HCT116 (cell line): ENCODE results near the gene PDE1C. TPM values are rescaled to one million over a fixed set of nuclear protein-coding genes. Genes with fewer than 3 reads are reported as not detected.

Experiments
- ATAC-seq: fragments of 200-7000 bp; cut with Tn5 transposase; 2 replicates; pipeline ENCODE4 v1.9.1; 2020; ENCODE audit warnings: mild to moderate bottlenecking, moderate library complexity
- BruUV-seq: library from RNA; stranded (reverse); fragments of 400-500 nt; replicated peaks from 2 replicates; lab custom pipeline; 2021; lab: Mats Ljungman, UMichigan
- CTCF ChIA-PET: fragments of 300-600 bp; sonication (Branson Sonifier 250); formaldehyde crosslinking; loops from one replicate; lab custom pipeline; 2021; ENCODE audit warnings: antibody characterized with exemption; lab: Charles Lee
- POLR2A ChIA-PET: fragments of 300-600, 350-600 bp; sonication (Branson Sonifier 250); formaldehyde crosslinking; loops from one replicate; lab custom pipeline; 2021; ENCODE audit warnings: antibody characterized with exemption; lab: Charles Lee
- RAD21 ChIA-PET, 2 experiments: fragments of 300-600 bp; sonication (Branson Sonifier 250); formaldehyde crosslinking; loops; one replicate each; lab custom pipeline; 2023; ENCODE audit warnings: low total read pairs in 2 of 2; ENCODE audit not compliant: uncharacterized antibody in 2 of 2, unreplicated experiment in 2 of 2, low non-redundant PET in 1 of 2; lab: Charles Lee
- DNase-seq: peaks from one replicate; pipeline ENCODE4 v3.0.0-alpha.2; 2010; ENCODE audit warnings: low read depth, low spot score
- H2AFZ ChIP-seq: fragments of 200-600 bp; shearing (Covaris generic), sonication (generic); 2 replicates; pipeline ENCODE4 v1.6.1; 2017; ENCODE audit warnings: low read depth, mixed run types, mixed read lengths, antibody characterized with exemption, low read length; ENCODE audit not compliant: poor library complexity, severe bottlenecking
- H3K27ac ChIP-seq: 2 replicates; pipeline ENCODE4 v1.5.1; 2012; ENCODE audit warnings: low read depth, low read length
- H3K27me3 ChIP-seq: fragments of 200-600 bp; sonication (generic); 2 replicates; pipeline ENCODE4 v1.6.1; 2016; ENCODE audit warnings: mixed run types, low read length, mixed read lengths; ENCODE audit not compliant: insufficient read depth
- H3K36me3 ChIP-seq, 2 experiments: fragments of 200-500 bp in 1 of 2; fragments of 200-600 bp in 1 of 2; sonication (Bioruptor generic) in 1 of 2; sonication (generic) in 1 of 2; 2 replicates each; pipeline versions ENCODE4 v1.5.1 to v1.6.1; 2014 to 2016; ENCODE audit warnings: low read length in 2 of 2, inconsistent platforms in 1 of 2, mixed read lengths in 1 of 2, mixed run types in 1 of 2; ENCODE audit not compliant: insufficient read depth in 2 of 2, control insufficient read depth in 1 of 2
- H3K4me1 ChIP-seq, 2 experiments: fragments of 200-600 bp in 1 of 2; sonication (generic) in 1 of 2; 2 replicates each; pipeline versions ENCODE4 v1.5.1 to v1.6.1; 2012 to 2017; ENCODE audit warnings: low read length in 2 of 2, inconsistent platforms in 1 of 2, mild to moderate bottlenecking in 1 of 2, mixed read lengths in 1 of 2, mixed run types in 1 of 2, moderate library complexity in 1 of 2; ENCODE audit not compliant: insufficient read depth in 2 of 2, control insufficient read depth in 1 of 2
- H3K4me2 ChIP-seq: fragments of 200-600 bp; sonication (generic); 2 replicates; pipeline ENCODE4 v1.6.1; 2017; ENCODE audit warnings: mixed run types, low read length, mixed read lengths
- H3K4me3 ChIP-seq, 2 experiments: fragments of 200-600 bp in 1 of 2; sonication (generic) in 1 of 2; replicated peaks in 1 of 2; 2 replicates each; pipeline ENCODE4 v1.5.1; 2011 to 2016; ENCODE audit warnings: low read length in 2 of 2, control low read depth in 1 of 2, low read depth in 1 of 2, mild to moderate bottlenecking in 1 of 2, mixed read lengths in 1 of 2, mixed run types in 1 of 2
- H3K79me2 ChIP-seq: fragments of 200-600 bp; sonication (generic); 2 replicates; pipeline ENCODE4 v1.6.1; 2017; ENCODE audit warnings: mild to moderate bottlenecking, mixed run types, low read length, moderate library complexity, mixed read lengths; ENCODE audit not compliant: insufficient read depth
- H3K9ac ChIP-seq: fragments of 200-600 bp; sonication (generic); 2 replicates; pipeline ENCODE4 v1.6.1; 2016; ENCODE audit warnings: low read length, mixed read lengths
- H3K9me2 ChIP-seq: fragments of 200-600 bp; sonication (generic), shearing (Covaris generic); 2 replicates; pipeline ENCODE4 v1.6.1; 2017; ENCODE audit warnings: mixed run types, mild to moderate bottlenecking, moderate library complexity; ENCODE audit not compliant: insufficient read depth
- H3K9me3 ChIP-seq, 2 experiments: fragments of 200-500 bp in 1 of 2; fragments of 200-600 bp in 1 of 2; sonication (Bioruptor generic) in 1 of 2; sonication (generic) in 1 of 2; 2 replicates each; pipeline ENCODE4 v1.6.1; 2014 to 2017; ENCODE audit warnings: low read length in 2 of 2, mixed read lengths in 2 of 2, inconsistent platforms in 1 of 2, low read depth in 1 of 2, mild to moderate bottlenecking in 1 of 2, mixed run types in 1 of 2, moderate library complexity in 1 of 2; ENCODE audit not compliant: control insufficient read depth in 1 of 2, insufficient read depth in 1 of 2
- H4K20me1 ChIP-seq: fragments of 200-600 bp; sonication (generic), shearing (Covaris generic); 2 replicates; pipeline ENCODE4 v1.6.1; 2017; ENCODE audit warnings: mixed run types, mild to moderate bottlenecking, moderate library complexity; ENCODE audit not compliant: insufficient read depth
- CBX3 ChIP-seq: IDR thresholded peaks from 2 replicates; pipeline ENCODE4 v1.6.1; 2012; ENCODE audit warnings: low read depth
- EGR1 ChIP-seq: IDR thresholded peaks from 2 replicates; pipeline ENCODE4 v1.6.1; 2012; ENCODE audit warnings: low read depth
- ELF1 ChIP-seq: IDR thresholded peaks from 2 replicates; pipeline ENCODE4 v1.6.1; 2012; ENCODE audit warnings: low read depth, borderline replicate concordance
- EZH2 ChIP-seq: fragments of 200-600 bp; sonication (generic); IDR thresholded peaks from 2 replicates; pipeline ENCODE4 v1.6.1; 2017; ENCODE audit warnings: antibody characterized with exemption, mixed run types
- EZH2phosphoT487 ChIP-seq: fragments of 200-600 bp; IDR thresholded peaks from 2 replicates; pipeline ENCODE4 v1.6.1; 2018; ENCODE audit warnings: antibody characterized with exemption, borderline replicate concordance
- FOSL1 ChIP-seq: IDR thresholded peaks from 2 replicates; pipeline ENCODE4 v1.6.1; 2012; ENCODE audit warnings: low read depth
- JUND ChIP-seq: IDR thresholded peaks from 2 replicates; pipeline ENCODE4 v1.6.1; 2012
- POLR2A ChIP-seq: IDR thresholded peaks from 2 replicates; pipeline ENCODE4 v1.7.0; 2011; ENCODE audit warnings: borderline replicate concordance; ENCODE audit not compliant: insufficient read depth, insufficient read length; ENCODE audit errors: extremely low read depth
- POLR2AphosphoS5 ChIP-seq: IDR thresholded peaks from 2 replicates; pipeline ENCODE4 v1.6.1; 2011; ENCODE audit warnings: mild to moderate bottlenecking, low read depth, low read length, moderate library complexity
- RAD21 ChIP-seq: IDR thresholded peaks from 2 replicates; pipeline ENCODE4 v1.6.1; 2012; ENCODE audit warnings: low read depth, mild to moderate bottlenecking
- SIN3A ChIP-seq: IDR thresholded peaks from 2 replicates; pipeline ENCODE4 v1.6.1; 2012; ENCODE audit warnings: low read depth
- SP1 ChIP-seq: IDR thresholded peaks from 2 replicates; pipeline ENCODE4 v1.6.1; 2012; ENCODE audit warnings: low read depth
- SRF ChIP-seq: IDR thresholded peaks from 2 replicates; pipeline ENCODE4 v1.6.1; 2012; ENCODE audit warnings: low read depth
- YY1 ChIP-seq: IDR thresholded peaks from 2 replicates; pipeline ENCODE4 v1.6.1; 2011; ENCODE audit warnings: low read length, low read depth, moderate library complexity, mild to moderate bottlenecking; ENCODE audit not compliant: insufficient replicate concordance; ENCODE audit errors: extremely low read depth
- ZFX ChIP-seq: fragments of 450-650 bp; IDR thresholded peaks from 2 replicates; pipeline ENCODE4 v1.6.1; 2017
- ZNF274 ChIP-seq: fragments of 200-500 bp; sonication (Bioruptor generic); IDR thresholded peaks from 2 replicates; pipeline ENCODE4 v1.6.1; 2014; ENCODE audit warnings: mild to moderate bottlenecking, low read depth, low read length, inconsistent platforms
- intact Hi-C: fragments of 100-400 bp; cut with micrococcal nuclease; formaldehyde crosslinking; loops from 2 replicates; pipeline ENCODE4 v1.10.0; 2022
- total RNA-seq: library from RNA; stranded (reverse); gene quantifications from one replicate; pipeline ENCODE4 v1.2.1, GENCODE V29; 2021; ENCODE audit not compliant: unreplicated experiment
- TF ChIP-seq, protein P1 (sequence below): IDR thresholded peaks from 2 replicates; pipeline ENCODE4 v1.6.1; 2011; ENCODE audit warnings: mild to moderate bottlenecking, low read length, moderate library complexity; ENCODE audit not compliant: insufficient replicate concordance; ENCODE audit errors: extremely low read depth
- TF ChIP-seq, protein P2 (sequence below): IDR thresholded peaks from 2 replicates; pipeline ENCODE4 v1.6.1; 2012
- TF ChIP-seq, protein P3 (sequence below), 3 experiments: fragments of 200-600 bp in 1 of 3; sonication (generic) in 1 of 3; IDR thresholded peaks in 2 of 3; conservative IDR thresholded peaks in 1 of 3; 2 replicates each; pipeline ENCODE4 v1.5.1; 2012 to 2017; ENCODE audit warnings: low read depth in 2 of 3, low read length in 2 of 3, antibody characterized with exemption in 1 of 3, borderline replicate concordance in 1 of 3, control low read depth in 1 of 3, mild to moderate bottlenecking in 1 of 3, mixed read lengths in 1 of 3, mixed run types in 1 of 3, moderate library complexity in 1 of 3; ENCODE audit not compliant: insufficient read depth in 1 of 3
- TF ChIP-seq, protein P4 (sequence below): IDR thresholded peaks from 2 replicates; pipeline ENCODE4 v1.6.1; 2012; ENCODE audit warnings: low read depth

Gene PDE1C
- total RNA-seq, 1 experiment from 2014 or later, result 0.17 TPM

DNA sequence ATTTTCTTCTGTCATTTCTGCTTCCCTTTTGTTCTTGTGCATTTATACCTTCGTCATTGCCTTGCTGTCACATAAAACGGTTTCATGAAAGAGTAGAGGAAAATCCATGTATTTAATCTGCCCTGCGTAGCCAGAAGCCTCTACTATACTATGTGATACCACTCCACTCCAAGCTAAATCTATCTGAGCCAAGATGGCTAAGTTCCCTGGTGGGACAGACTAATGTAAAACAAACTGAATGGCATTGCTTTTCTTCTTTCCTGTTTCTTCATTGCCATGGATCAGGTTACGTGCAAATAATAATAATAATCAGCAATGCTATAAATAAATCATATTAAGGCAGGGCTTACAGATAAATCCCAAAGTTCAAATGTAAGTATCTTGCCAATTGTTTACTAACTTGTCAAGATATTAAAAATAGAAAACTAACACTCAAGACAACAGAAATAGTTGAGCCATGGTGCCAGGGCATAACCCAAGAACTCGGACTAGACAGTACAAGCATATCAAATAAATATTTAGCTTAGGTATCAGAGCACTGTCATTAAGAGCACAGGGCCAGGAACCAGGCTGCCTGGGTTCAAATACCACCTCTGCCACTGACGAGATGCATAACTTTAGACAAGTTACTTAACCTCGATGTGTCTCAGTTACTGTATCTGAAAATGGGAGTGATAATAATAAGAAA is 151.4 kb downstream of the PDE1C start:
- H3K9me2 ChIP-seq, result no peaks in the 10 kb centered on the region
- ChIA-PET POLR2A (no interaction called here), RAD21 (no interaction called here), CTCF (no interaction called here)
- no peak for ATAC-seq
- no peak overlapping the region for H2AFZ ChIP-seq
- H3K79me2 ChIP-seq, result no peaks in the 10 kb centered on the region
- no peaks in the 10 kb centered on the region for H4K20me1 ChIP-seq
- no peaks in the 10 kb centered on the region for H3K9me3 ChIP-seq
- no peak overlapping the region for H3K4me3 ChIP-seq
- intact Hi-C loops, result no loop called here
- H3K27me3 ChIP-seq, result 0 out of 2 replicates have a peak, but pooled peaks cover 5% of the 10 kb centered on the region
- BruUV-seq, result no TSS peak
- no peak overlapping the region for H3K4me2 ChIP-seq
- H3K27ac ChIP-seq, result no peak overlapping the region
- DNase-seq, result no peak
- H3K36me3 ChIP-seq, result no peaks in the 10 kb centered on the region
- no peaks in the 10 kb centered on the region for H3K4me1 ChIP-seq
- H3K9ac ChIP-seq, result no peak overlapping the region
- TF ChIP-seq RAD21, result no peak
- TF ChIP-seq EZH2, result no peak
- TF ChIP-seq CBX3, result no peak
- TF ChIP-seq ZFX, result no peak
- TF ChIP-seq, protein P1, sequence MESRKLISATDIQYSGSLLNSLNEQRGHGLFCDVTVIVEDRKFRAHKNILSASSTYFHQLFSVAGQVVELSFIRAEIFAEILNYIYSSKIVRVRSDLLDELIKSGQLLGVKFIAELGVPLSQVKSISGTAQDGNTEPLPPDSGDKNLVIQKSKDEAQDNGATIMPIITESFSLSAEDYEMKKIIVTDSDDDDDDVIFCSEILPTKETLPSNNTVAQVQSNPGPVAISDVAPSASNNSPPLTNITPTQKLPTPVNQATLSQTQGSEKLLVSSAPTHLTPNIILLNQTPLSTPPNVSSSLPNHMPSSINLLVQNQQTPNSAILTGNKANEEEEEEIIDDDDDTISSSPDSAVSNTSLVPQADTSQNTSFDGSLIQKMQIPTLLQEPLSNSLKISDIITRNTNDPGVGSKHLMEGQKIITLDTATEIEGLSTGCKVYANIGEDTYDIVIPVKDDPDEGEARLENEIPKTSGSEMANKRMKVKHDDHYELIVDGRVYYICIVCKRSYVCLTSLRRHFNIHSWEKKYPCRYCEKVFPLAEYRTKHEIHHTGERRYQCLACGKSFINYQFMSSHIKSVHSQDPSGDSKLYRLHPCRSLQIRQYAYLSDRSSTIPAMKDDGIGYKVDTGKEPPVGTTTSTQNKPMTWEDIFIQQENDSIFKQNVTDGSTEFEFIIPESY, result no peak
- TF ChIP-seq ELF1, result no peak
- no peak for TF ChIP-seq POLR2A
- TF ChIP-seq POLR2AphosphoS5, result no peak
- TF ChIP-seq, protein P2, sequence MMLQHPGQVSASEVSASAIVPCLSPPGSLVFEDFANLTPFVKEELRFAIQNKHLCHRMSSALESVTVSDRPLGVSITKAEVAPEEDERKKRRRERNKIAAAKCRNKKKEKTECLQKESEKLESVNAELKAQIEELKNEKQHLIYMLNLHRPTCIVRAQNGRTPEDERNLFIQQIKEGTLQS, result no peak
- TF ChIP-seq EGR1, result no peak
- no peak for TF ChIP-seq SP1
- no peak for TF ChIP-seq FOSL1
- no peak for TF ChIP-seq EZH2phosphoT487
- no peak for TF ChIP-seq SRF
- TF ChIP-seq ZNF274, result no peak
- no peak for TF ChIP-seq JUND
- no peak for TF ChIP-seq SIN3A
- no peak for TF ChIP-seq YY1
- TF ChIP-seq, protein P3, sequence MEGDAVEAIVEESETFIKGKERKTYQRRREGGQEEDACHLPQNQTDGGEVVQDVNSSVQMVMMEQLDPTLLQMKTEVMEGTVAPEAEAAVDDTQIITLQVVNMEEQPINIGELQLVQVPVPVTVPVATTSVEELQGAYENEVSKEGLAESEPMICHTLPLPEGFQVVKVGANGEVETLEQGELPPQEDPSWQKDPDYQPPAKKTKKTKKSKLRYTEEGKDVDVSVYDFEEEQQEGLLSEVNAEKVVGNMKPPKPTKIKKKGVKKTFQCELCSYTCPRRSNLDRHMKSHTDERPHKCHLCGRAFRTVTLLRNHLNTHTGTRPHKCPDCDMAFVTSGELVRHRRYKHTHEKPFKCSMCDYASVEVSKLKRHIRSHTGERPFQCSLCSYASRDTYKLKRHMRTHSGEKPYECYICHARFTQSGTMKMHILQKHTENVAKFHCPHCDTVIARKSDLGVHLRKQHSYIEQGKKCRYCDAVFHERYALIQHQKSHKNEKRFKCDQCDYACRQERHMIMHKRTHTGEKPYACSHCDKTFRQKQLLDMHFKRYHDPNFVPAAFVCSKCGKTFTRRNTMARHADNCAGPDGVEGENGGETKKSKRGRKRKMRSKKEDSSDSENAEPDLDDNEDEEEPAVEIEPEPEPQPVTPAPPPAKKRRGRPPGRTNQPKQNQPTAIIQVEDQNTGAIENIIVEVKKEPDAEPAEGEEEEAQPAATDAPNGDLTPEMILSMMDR (IDR thresholded peaks at IDR 0.05 in 2 of 3, conservative IDR thresholded peaks at IDR 0.05 in 1 of 3; ENCODE audit: borderline replicate concordance in 1 of 3, insufficient read depth in 1 of 3, low read depth in 2 of 3, low read length in 2 of 3), result no peak
- TF ChIP-seq, protein P4, sequence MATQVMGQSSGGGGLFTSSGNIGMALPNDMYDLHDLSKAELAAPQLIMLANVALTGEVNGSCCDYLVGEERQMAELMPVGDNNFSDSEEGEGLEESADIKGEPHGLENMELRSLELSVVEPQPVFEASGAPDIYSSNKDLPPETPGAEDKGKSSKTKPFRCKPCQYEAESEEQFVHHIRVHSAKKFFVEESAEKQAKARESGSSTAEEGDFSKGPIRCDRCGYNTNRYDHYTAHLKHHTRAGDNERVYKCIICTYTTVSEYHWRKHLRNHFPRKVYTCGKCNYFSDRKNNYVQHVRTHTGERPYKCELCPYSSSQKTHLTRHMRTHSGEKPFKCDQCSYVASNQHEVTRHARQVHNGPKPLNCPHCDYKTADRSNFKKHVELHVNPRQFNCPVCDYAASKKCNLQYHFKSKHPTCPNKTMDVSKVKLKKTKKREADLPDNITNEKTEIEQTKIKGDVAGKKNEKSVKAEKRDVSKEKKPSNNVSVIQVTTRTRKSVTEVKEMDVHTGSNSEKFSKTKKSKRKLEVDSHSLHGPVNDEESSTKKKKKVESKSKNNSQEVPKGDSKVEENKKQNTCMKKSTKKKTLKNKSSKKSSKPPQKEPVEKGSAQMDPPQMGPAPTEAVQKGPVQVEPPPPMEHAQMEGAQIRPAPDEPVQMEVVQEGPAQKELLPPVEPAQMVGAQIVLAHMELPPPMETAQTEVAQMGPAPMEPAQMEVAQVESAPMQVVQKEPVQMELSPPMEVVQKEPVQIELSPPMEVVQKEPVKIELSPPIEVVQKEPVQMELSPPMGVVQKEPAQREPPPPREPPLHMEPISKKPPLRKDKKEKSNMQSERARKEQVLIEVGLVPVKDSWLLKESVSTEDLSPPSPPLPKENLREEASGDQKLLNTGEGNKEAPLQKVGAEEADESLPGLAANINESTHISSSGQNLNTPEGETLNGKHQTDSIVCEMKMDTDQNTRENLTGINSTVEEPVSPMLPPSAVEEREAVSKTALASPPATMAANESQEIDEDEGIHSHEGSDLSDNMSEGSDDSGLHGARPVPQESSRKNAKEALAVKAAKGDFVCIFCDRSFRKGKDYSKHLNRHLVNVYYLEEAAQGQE, result no peak
